ENCODE results near the gene GP9. TPM values are rescaled to one million over a fixed set of nuclear protein-coding genes. Genes with fewer than 3 reads are reported as not detected.

GP9 gene
- total RNA-seq, 6 donors from 2014 or later, result 0.47 to 12.0 (median 4.3) TPM; not detected in 1

GRCh38 chr3:129023909-129024308 lies 36.7 kb upstream of the GP9 start:
- TF ChIP-seq CTCF (IDR thresholded peaks at IDR 0.05) (peak in 1 of 6 experiments; percentile 16), POLR2A (IDR thresholded peaks at IDR 0.05) (no peak)
- Histone ChIP-seq H3K9me3 (no peaks in the 10 kb centered on the region), H3K27me3 (no peaks in the 10 kb centered on the region), H3K36me3 (no peaks in the 10 kb centered on the region), H3K4me3 (no peak overlapping the region), H3K27ac (peak overlapping the region in 3 of 4 donors; percentile 68 to 87 (median 70)), H3K4me1 (peaks cover 27 to 59% (median 47%) of the 10 kb centered on the region in 4 donors)
- no peak for DNase-seq
- WGBS, 2 donors, result 58 to 87% methylated on average over 2 of the region's 2 CpGs
- ATAC-seq (ENCODE audit: low FRiP score in 2 of 2), result no peak

GRCh38 chr3:129025108-129025507 lies 35.5 kb upstream of the GP9 start:
- Histone ChIP-seq H3K9me3 (no peaks in the 10 kb centered on the region), H3K27ac (peak overlapping the region; percentile 63 to 87 (median 77)), H3K4me1 (peaks cover 27 to 59% (median 44%) of the 10 kb centered on the region in 4 donors), H3K4me3 (no peak overlapping the region), H3K27me3 (no peaks in the 10 kb centered on the region), H3K36me3 (no peaks in the 10 kb centered on the region)
- ATAC-seq (ENCODE audit: low FRiP score in 2 of 2) (no peak), DNase-seq (no peak)
- 79 to 87% methylated on average over 15 of the region's 15 CpGs for WGBS, 2 donors
- TF ChIP-seq CTCF (IDR thresholded peaks at IDR 0.05) (no peak), POLR2A (IDR thresholded peaks at IDR 0.05) (no peak), EP300 (IDR thresholded peaks at IDR 0.05) (no peak), POLR2AphosphoS5 (IDR thresholded peaks at IDR 0.05) (no peak)

- Histone ChIP-seq H3K27me3 (no peaks in the 10 kb centered on the region), H3K4me1 (peaks cover 24 to 54% (median 41%) of the 10 kb centered on the region in 4 donors)
- WGBS, 2 donors, result 33 to 61% methylated on average over 8 of the region's 8 CpGs
These were observed 34.7 kb upstream of the GP9 start for GRCh38 chr3:129025691-129026435.

GRCh38 chr3:129026728-129027543 lies 33.6 kb upstream of the GP9 start:
- 10 to 31% methylated on average over 5 to 31 of the region's 54 CpGs for WGBS, 2 donors
- peaks cover 18 to 45% (median 33%) of the 10 kb centered on the region in 4 donors for H3K4me1 ChIP-seq
- peak; percentile 76 to 79 for TF ChIP-seq POLR2AphosphoS5 (IDR thresholded peaks at IDR 0.05)
- TF ChIP-seq POLR2A (IDR thresholded peaks at IDR 0.05), result peak in 2 of 4 donors; percentile 52 to 70
- peak in 1 of 4 donors; percentile 19 for TF ChIP-seq EP300 (IDR thresholded peaks at IDR 0.05)
- TF ChIP-seq CTCF (IDR thresholded peaks at IDR 0.05), result peak; percentile 65 to 95 (median 92)
- ATAC-seq (ENCODE audit: low FRiP score in 2 of 2) (peak; percentile 92 to 95), DNase-seq (peak; percentile 96 to 97)
- H3K4me3 ChIP-seq, result peak overlapping the region in 3 of 4 donors; percentile 40 to 57 (median 50)
- no peaks in the 10 kb centered on the region for H3K9me3 ChIP-seq
- H3K27me3 ChIP-seq, result no peaks in the 10 kb centered on the region
- peaks cover 0 to 4% (median 0%) of the 10 kb centered on the region in 4 donors for H3K36me3 ChIP-seq
- peak overlapping the region; percentile 63 to 87 (median 77) for H3K27ac ChIP-seq

More at GRCh38 chr3:129025691-129026435, 34.7 kb upstream of the GP9 start:
- ATAC-seq (ENCODE audit: low FRiP score in 2 of 2) (peak; percentile 5 to 32), DNase-seq (peak in 1 of 2 donors; percentile 62)
- Histone ChIP-seq H3K9me3 (no peaks in the 10 kb centered on the region), H3K36me3 (no peaks in the 10 kb centered on the region), H3K4me3 (no peak overlapping the region), H3K27ac (peak overlapping the region; percentile 63 to 87 (median 77))
- TF ChIP-seq CTCF (IDR thresholded peaks at IDR 0.05), result no peak
- TF ChIP-seq EP300 (IDR thresholded peaks at IDR 0.05), result peak in 1 of 4 donors; percentile 53
- peak in 1 of 2 donors; percentile 74 for TF ChIP-seq POLR2AphosphoS5 (IDR thresholded peaks at IDR 0.05)
